Stimulated activated CD8-positive, alpha-beta memory T cell treated with anti-CD3 and anti-CD28 coated beads, Interleukin-15, amount 100 ng/mL, for 4 hours (primary cell): ENCODE measurements around the gene FRMD6.

Experiments
- DNase-seq, 2 donors: peaks; one replicate each; pipeline ENCODE4 v3.0.0-alpha.2; 2020; ENCODE audit warnings: low read depth in 2 of 2

Gene FRMD6

DNA sequence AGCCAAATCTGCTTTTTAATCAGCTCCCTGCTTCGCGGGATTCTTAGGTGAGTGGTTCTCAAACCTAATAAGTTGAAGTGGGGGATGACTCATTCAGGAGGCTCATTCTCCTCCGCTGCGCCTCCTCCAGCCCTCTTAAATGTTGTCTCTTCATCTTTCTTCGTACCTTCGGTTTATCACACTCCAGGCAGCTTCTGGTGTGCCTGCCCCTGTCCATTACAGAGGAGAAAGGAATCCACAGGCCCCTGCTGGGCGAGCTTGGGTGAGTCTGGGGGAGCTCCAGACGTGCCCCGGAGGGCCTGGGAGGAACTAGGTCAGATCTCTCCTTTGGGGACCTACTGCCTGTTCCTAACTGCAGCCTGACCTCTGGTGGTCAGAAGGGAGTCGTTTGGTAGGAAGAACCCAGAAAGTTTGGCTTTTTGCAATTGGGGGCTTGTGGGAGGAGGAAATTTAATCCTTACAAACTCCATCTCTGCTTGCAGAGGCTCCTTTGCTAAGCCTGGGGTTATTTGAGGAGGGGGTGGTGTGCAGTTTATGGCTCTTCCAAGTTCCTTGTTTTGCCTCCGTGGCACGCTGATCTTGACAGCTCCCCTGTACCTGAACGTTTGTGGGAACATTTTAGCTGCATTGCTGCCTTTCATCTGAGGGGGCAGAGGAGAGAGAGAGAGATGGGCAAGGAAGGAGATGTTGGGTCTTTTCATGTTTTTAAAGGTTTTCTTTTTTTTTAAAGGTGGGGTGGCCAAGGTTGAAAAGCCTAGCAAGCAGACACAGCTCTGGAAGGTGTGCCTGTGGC lies 124.6 kb downstream of the FRMD6 start:
- DNase-seq: no peak

- DNase-seq: peak; percentile 29 to 54
These were observed 128.4 kb downstream of the FRMD6 start for GRCh38 chr14:51780006-51780692.
